Erythroblast (primary cell): ENCODE results near the gene NCKAP5.

Source experiments
- GATA1 ChIP-seq: IDR thresholded peaks from 2 replicates; pipeline ENCODE4 v1.6.1; 2011; ENCODE audit warnings: low read depth, mild to moderate bottlenecking, control low read depth, low read length, moderate library complexity
- POLR2A ChIP-seq: IDR thresholded peaks from 2 replicates; pipeline ENCODE4 v1.6.1; 2011; ENCODE audit warnings: mild to moderate bottlenecking, low read length

GRCh38 chr2:133390156-133390555, 178.1 kb downstream of the NCKAP5 start:
- TF ChIP-seq POLR2A (no peak), GATA1 (no peak)
